Activated gamma-delta T cell treated with anti-CD3 and anti-CD28 coated beads, Interleukin-2, amount 50 U/mL, for 16 hours (primary cell): ENCODE results near the gene PIK3IP1.
A peak's percentile ranks its signal among the peaks of the same experiment; 100 is the strongest.

Experiments
- DNase-seq: peaks from one replicate; pipeline ENCODE4 v3.0.0-alpha.2; 2020; ENCODE audit warnings: low read depth

Gene PIK3IP1

DNA sequence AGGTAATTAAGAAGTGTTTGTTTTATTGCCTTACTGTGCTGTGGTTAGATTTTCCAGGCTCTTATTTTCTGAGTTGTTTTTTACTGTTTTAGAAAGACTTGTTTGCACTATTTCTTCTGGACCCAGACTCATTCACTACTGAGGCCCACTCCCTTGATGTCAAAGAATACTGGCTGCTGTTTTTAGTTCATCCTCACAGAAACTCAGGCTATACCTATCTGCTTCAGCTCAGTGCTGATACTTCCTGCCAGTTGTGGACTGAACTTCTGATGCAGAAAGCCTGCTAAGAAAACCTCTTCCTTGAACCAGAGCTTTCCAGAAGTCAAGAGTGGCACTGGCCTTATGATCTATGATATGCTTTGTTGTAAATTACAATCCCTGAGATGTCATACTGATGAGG, 15.9 kb upstream of the PIK3IP1 start:
- DNase-seq = no peak

DNA sequence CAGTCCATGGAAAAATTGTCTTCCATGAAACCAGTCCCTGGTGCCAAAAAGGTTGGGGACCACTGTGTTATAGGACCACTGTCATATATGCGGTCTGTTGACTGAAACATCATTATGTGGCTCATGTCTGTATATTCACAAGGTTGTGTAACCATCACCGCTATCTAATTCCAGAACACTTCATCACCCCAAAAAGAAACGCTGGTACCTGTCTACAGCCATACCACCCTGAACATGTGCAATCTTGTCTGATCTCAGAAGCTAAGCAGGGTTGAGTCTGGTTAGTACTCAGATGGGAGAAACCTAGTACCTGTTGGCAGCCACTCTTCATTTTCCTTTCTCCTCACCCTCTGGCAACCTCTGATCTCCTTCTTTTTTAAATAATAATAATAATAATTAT, 12.9 kb upstream of the PIK3IP1 start:
- DNase-seq = no peak

DNA sequence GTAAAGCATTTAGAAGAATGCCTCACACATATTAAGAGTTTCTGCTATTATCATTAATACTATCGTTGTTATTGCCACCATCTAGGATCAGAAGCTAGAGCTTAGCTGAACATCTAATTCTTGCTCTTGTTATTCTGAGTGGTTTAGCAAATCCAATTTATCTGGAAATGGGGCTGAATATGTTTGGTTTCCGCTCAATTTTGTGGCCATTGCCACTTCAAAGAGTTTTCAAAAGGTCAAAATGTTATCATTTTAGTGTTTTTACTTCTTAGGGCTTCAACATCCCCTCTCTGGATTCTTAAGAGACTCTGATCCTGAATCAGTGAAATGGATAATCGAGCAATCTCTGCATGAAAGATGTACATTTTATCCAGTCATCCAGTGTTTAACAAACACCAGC, 10.2 kb upstream of the PIK3IP1 start:
- no peak for DNase-seq

DNA sequence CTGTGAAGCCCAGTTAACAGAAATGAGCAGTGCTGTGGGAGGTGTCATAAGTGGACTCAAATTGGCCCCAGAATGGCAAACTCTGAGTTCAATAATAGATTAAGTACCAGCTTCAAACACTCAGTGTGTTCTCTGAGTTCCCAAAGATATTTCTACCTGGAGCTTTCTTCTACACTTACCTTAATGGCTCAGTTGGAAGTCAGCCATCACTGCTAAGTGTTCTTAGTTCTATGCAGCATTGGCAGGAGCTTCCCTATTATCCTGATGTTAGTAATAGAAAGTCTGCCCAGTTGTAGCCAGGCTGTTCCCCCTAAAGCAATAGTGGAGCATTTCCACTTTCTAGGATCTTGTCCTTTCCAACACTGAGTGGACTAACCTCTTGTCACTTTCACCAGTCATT, 9.7 kb upstream of the PIK3IP1 start:
- no peak for DNase-seq

DNA sequence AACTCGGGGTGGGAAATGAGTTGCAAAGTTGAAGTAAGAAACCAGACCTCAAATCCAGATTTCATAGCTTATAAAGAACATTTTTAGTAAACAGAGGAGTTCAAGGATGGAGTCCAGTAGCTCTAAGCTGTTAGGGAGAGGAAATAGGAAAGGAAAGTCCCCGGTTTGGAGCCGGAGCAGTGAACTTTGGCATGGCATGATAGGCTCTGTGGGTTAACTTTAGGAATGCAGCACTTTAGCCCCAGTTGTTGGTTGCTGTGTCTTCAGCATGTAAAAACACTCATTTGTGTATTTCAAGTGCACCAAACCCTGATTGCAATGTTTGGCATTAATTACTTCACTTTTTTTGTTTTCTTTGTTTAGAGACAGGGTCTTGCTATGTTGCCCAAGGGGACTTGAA, 8.6 kb upstream of the PIK3IP1 start:
- no peak for DNase-seq

DNA sequence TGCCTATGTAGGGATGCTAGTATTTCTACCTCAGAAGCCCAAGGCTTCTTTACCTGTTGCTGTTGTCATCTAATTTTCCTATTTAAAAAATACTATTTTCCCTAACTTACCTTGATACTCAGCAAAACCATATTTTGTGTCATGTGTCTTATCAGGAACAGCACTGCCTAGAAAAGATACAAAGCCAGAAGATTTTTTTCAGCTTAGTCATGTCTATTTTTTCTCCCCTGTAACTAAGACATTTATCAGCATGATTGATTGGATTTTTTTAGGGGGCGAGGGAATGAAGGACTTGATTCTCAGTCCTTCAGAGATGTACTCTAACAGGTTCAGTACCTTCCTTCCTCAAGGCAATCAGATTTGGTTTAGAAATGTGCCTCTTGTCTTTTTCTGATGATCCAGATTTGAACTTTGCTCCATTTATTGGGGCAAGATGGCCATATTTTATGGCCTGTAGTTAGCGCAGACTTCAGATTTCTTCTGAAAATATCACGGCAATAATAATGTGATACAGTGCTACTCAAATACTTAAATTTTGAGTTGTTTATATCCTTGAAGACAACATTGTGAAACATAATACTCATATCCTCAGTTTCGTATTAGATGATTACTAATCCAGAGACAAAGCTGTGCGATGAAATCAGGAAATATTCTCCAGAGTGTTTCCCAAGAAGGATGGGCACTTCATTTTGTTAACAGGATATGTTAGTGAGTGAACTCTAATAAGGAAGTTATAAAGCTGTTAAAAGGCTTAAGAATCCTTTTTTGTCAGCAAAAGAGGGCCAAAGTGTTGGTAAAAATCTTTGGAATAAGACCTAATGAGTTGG, 3.8 kb upstream of the PIK3IP1 start:
- no peak for DNase-seq

DNA sequence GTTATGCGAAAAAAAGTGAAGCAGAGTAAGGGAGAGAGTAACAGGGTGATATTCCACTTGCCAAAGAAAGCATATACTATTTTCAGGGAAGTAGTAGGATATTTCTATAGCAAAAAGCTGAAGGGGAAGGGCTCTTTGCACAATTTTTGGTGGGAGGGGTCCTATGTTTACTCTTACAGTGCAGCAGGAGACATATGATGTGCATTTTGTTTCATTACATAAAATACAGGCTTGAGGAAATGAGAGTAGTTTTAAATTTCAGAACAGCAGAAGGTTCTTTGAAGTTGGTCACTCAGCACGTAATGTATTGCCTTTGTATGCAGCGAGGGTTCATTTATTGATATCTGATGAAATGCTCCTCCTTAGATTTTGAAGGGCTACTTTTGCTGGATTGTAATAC, 3.1 kb upstream of the PIK3IP1 start:
- DNase-seq = no peak

DNA sequence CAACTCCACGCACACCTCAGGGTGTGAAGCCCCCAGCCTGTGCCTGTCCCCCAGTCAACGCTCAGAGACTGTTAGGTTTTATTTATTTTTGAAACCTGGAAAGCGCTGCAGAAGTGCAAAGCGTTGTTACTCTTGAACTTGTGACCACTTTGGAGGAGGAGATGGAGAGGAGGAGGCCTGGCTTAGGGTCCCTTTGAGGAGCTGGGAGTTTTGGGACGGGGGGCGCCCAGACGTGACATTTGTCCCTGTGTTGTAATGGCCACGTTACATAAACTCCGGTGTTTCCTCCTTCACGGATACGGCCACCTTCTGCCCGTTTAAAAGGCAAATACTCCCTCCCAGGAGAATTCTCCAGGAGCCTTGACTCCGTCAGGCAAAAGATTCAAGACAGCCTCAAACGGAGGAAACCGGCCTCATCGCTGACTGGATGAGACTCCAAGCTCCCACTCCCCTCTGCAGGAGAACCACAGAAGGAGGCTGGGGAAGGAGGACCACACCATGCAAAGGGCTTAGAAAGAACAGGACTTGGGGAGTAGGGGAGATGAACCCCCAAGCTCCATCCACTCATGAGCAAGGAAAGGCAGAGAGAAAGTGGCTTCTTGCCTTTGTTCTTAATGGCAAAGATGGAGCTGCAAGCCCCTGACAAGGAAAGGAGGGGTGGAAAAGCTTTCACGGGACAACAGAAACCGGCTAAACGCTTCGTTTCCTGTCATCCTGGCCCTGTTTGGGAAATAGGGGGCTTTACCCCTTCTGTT, 630 bp downstream of the PIK3IP1 start:
- DNase-seq = no peak

DNA sequence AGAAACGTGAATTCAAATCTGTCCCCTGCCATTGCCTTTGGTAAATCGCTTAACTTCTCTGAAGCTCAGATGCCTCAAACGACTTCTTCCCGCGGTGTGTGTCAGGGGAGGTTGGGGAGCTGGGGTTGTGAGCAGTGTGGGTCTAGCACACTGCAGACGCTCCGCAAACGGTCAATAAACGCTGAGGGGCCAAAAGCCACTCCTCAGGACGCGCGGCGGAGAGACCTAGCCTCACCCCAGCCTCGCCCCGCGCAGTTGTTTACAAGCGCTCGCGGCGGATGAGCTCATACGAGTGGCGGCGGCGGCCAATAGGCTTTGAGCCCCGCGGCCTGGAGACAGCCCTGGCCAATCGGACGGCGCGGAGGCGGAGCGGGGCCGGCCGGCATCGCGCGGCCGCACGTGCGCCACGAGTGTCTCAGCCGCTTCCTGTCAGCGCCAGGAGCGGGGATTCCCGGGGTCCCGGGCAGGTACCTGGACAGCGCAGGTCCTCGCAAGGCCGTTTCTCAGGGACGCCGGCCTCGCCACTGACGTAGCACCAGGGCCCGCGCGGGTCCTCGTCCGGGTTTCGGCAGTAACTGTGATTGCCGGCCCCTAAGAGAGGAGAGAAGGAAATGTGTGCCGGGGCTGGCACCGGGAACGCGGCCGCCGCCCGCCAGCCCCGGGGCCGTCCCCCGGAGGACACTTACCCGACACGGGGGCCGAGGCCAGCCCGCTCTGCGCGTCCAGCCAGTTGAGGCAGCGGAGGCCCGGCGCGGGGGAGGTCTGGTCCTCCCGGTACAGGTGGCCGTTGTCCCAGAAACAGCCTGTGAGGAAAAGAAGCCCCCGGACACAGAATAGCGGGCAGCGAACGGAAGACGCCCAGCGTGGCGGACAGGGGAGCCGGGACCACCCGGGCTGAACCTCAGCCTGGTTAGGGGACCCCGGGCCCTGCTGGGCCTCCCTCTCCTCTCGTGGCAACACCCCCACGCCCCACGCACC, 1.5 kb downstream of the PIK3IP1 start:
- DNase-seq = peak; percentile 90

DNA sequence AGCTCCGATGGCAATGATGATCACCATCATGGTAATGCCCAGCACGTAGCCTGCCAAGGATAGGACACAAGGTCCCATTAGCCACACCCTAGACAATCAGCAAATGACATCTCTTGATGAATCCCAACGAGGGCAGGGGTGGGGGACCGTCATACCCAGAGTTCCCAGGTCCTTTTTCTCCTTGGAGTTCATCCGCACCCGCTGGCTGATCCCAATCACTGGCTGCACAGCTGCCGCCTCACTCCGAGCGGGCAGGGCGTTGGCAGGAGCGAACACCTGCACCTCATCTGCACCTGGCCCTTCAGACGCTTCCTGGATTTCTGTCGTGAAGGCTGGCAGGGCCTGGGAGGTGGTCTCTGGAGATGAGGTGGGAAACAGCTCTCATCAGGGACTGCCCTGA, 2.9 kb downstream of the PIK3IP1 start:
- DNase-seq = no peak

DNA sequence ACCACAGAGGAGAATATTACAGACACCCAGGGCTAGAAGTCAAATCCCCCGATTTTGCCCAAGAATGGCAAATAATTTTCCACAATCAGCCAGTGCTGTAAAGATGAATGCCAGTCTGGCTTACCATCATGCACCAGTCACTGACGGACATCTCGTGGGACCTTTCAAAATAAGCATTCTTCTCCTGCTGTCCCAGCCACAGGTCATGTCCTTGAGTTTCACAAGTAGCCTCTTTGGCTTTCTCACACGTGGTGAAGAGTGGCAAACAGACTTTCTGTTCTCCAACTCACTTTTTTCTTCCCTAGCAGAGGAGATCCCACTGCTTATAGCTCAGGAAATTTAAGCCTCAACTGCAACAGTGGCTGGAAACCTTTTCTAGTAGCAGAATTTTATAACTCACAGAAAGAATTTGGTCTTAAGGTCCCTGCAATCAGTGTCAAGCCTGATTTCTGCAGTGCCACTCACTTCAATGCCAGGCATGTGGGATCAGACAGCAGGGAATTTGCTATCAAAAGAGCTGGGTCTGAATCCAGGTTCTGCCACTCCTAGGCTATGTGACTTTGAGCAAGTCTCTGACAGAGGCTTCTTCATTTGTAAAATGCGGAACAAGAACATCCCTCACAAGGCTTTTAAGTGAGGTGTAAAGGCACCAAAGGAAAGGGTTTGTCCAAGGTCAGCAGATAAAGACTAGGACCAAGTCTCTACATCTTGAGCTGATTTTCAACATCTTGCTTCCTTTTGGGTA, 3.6 kb downstream of the PIK3IP1 start:
- DNase-seq = no peak

DNA sequence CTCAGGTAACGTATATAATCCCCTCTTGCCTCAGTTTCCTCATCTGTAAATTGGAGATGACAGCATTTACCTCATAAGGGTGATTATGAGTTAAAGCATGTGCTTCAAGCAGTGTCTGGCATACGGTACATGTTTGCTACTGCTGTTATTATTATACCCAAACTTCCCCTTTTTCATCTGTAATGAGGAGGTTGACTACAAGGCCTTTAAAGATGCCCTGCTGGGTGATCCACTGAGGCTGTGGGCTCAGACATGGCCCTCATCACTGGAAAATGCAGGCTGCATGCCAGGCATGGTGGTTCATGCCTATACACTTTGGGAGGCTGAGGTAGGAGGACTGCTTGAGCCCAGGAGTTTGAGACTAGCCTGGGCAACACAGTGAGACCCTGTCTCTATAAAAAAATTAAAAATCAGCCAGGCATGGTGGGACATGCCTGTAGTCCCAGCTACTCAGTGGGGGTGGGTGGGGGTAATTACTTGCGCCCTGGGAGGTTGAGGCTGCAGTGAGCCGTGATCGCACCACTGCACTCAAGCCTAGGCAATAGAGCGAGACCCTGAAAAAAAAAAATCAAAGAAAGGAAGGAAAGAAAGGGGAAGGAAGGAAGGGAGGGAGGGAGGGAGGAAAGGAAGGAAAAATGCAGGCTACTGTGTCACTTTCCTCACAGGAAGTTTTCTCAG, 4.3 kb downstream of the PIK3IP1 start:
- DNase-seq = no peak

DNA sequence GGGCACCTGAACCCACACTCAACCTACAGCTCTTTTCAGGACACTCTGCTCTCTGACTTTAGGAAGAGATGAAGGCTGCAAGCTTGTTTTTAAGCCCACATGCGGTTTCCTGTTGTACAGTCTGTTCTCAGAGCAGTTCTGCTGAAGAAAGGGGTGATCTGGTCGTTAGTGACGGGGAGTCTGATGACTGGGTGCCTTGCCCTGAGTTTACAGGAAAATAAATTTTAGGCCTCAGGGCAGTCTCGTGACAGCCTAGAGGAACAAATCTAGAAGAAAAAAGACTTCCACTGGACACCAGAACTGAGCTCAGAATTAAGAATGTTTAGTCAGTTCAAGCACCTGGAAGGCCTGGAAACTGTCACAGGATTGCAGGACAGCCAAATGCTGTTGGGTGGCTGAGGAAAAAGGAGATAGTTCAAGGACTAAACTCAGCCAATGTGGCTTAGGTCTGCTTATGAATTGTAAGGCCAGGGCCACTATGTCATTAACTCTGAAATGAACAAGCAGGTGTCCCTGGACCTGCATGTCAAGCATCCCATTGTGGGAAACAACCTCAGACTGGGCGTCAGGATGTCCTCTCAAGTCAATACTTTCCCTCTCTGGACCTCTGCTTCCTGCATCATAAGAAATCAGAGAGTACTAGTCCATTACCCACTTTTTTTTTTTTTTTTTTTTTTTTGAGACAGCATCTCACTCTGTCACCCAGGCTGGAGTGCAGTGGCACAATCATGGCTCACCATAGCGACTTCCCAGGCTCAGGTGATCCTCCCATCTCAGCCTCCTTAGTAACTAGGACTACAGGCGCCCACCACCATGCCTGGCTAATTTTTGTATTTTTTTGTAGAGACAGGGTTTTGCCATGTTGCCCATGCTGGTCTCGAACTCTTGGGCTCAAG, 5.7 kb downstream of the PIK3IP1 start:
- DNase-seq = peak; percentile 57

DNA sequence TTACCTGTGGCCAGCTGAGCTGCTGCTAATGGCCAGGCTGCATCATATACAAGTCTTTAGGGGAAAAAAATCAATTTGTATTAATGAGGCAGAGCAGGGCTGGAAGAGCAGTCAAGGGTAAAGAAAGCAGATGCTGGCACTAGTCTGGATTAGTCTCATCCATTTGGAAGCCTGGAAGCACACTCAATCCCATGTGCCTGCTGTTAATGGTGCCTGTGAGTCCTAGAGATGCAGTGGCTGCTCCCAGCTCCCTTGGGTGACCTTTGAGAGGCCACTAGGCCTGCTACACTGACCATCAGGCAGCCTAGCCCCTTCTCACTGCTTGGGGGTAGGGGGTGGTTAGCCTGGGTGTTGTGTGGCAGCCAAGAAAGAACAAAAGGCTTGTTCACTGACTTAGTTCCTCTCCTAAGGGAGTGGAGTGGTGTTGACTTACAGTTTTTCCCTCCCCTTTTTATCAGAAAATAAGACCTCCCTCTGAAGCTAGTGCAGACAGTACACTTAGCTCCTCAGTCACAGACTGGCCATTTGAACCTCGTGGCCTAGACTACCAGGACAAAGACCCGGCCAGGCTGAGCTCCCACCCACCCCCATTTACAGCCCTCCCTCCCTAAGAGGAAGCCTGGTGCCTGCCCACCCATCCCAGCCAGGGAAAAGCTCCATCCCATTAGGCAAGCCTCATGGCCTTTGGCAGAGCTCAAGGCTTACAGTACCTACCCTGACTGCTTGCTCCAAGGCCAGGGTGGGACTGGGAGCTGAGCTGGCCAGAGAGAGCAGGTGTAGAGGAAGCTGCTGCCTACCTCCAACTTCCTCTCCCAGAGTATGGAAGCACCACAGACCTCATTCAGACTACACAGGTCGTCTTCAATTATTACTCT, 7.8 kb downstream of the PIK3IP1 start:
- DNase-seq = no peak

DNA sequence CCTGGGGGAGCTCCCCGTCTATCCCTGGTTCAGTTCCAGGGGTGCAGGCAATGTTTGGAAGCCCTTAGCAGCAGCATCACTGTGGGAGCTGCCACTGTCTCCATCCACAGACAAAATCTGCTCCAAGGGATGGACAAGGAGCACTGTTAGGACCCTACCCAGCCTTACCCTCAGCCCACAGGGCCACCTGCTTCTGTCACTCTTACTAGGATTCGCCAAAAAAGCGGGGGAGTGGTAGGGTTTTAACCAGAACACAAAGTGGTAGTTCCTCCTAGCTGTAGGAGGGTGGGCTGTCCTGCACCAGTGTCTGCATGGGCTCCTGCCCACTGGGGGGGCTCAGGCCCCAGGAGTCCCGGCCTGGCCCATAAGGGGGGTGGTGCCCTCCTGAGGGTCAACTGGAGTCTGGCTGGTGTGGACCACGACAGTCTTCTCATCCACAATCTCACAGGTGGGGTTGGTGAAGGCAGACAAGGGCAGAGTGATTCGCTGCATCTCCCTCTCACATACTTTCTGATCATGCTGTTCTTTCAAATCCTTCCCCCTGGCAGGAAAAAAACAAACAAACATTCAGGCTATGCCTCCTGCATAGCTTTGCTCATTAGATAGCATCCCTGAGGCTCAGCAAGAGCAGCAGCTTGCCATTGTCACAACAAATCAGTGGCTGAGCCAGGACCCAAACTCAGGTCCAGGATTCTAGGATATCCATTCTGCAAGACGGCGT, 9.4 kb downstream of the PIK3IP1 start:
- no peak for DNase-seq

DNA sequence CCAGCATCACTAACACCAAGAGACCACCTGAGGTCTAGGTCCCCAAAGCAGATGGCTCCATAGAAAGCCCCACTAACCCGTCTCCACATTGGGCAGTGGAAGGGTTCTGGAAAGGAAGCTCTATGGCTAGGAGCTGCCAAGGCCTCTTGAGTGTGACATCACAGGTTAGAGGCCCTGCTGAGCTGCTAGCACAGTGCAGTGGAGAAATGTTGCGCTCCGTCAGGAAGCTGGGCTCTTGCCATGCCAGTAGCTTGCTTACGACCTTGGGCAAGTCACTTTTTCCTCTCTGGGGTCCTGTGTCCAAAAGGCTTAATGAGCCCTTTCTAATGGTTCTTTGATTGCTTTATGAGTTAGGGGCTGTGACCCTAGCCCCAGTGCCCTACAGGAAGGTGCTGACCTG, 10.6 kb downstream of the PIK3IP1 start:
- DNase-seq = no peak

DNA sequence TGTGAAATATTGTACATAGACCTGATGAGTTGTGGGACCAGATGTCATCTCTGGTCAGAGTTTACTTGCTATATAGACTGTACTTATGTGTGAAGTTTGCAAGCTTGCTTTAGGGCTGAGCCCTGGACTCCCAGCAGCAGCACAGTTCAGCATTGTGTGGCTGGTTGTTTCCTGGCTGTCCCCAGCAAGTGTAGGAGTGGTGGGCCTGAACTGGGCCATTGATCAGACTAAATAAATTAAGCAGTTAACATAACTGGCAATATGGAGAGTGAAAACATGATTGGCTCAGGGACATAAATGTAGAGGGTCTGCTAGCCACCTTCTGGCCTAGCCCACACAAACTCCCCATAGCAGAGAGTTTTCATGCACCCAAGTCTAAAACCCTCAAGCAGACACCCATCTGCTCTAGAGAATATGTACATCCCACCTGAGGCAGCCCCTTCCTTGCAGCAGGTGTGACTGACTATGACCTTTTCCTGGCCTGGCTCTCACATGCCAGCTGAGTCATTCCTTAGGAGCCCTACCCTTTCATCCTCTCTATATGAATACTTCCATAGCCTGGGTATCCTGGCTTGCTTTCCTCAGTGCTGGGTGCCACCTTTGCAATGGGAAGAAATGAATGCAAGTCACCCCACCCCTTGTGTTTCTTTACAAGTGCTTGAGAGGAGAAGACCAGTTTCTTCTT, 12.3 kb downstream of the PIK3IP1 start:
- no peak for DNase-seq

DNA sequence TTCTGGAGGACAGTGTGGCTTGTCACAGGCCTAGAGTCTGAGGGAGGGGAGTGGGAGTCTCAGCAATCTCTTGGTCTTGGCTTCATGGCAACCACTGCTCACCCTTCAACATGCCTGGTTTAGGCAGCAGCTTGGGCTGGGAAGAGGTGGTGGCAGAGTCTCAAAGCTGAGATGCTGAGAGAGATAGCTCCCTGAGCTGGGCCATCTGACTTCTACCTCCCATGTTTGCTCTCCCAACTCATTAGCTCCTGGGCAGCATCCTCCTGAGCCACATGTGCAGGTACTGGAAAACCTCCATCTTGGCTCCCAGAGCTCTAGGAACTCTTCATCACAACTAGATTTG, 13.0 kb downstream of the PIK3IP1 start:
- DNase-seq = no peak
